ENCODE data around the gene WIF1.

The WIF1 gene

GRCh38 chr12:65121049-65121955 lies at the start of gene WIF1:
Gene WIF1 (minus strand): TSS chr12:65121305. CDS start chr12:65121191, 114 bp downstream.
- H3K27ac ChIP-seq = no peak within 1 kb of the TSS
- DNase-seq (ENCODE audit: low read depth, low spot score) = no peak

GRCh38 chr12:65170209-65170881 lies 49.2 kb upstream of the WIF1 start:
- peak overlapping the region; percentile 85 for H3K27ac ChIP-seq
- peak; percentile 40 for DNase-seq (ENCODE audit: low read depth, low spot score)

- peak within 1 kb of the TSS; percentile 85 for H3K27ac ChIP-seq
- DNase-seq (ENCODE audit: low read depth, low spot score) = peak; percentile 82
These were observed 48.5 kb upstream of the WIF1 start, which contains the start of gene LEMD3 for GRCh38 chr12:65169320-65170208. Gene LEMD3 (plus strand): TSS chr12:65169583. CDS start chr12:65169597, 14 bp downstream.

- H3K27ac ChIP-seq = peak overlapping the region; percentile 85
- DNase-seq (ENCODE audit: low read depth, low spot score) = no peak
These were observed 47.7 kb upstream of the WIF1 start for GRCh38 chr12:65168681-65169319.

- no peak overlapping the region for H3K27ac ChIP-seq
- DNase-seq (ENCODE audit: low read depth, low spot score) = no peak
These were observed 43.7 kb upstream of the WIF1 start for GRCh38 chr12:65164774-65165173.

- no peak overlapping the region for H3K27ac ChIP-seq
- no peak for DNase-seq (ENCODE audit: low read depth, low spot score)
These were observed 43.1 kb upstream of the WIF1 start for GRCh38 chr12:65164244-65164643.

GRCh38 chr12:65162609-65163008 lies 41.5 kb upstream of the WIF1 start:
- H3K27ac ChIP-seq = no peak overlapping the region

GRCh38 chr12:65157091-65157490 lies 36.0 kb upstream of the WIF1 start:
- H3K27ac ChIP-seq = no peak overlapping the region
- no peak for DNase-seq (ENCODE audit: low read depth, low spot score)

More at GRCh38 chr12:65162609-65163008, 41.5 kb upstream of the WIF1 start:
- DNase-seq (ENCODE audit: low read depth, low spot score) = no peak

- H3K27ac ChIP-seq = no peak overlapping the region
These were observed 35.3 kb upstream of the WIF1 start for GRCh38 chr12:65156366-65156841.

GRCh38 chr12:65155784-65156183 lies 34.7 kb upstream of the WIF1 start:
- no peak overlapping the region for H3K27ac ChIP-seq
- DNase-seq (ENCODE audit: low read depth, low spot score) = no peak

More at GRCh38 chr12:65156366-65156841, 35.3 kb upstream of the WIF1 start:
- no peak for DNase-seq (ENCODE audit: low read depth, low spot score)

GRCh38 chr12:65152596-65152995 lies 31.5 kb upstream of the WIF1 start:
- DNase-seq (ENCODE audit: low read depth, low spot score) = no peak
- no peak overlapping the region for H3K27ac ChIP-seq

GRCh38 chr12:65152012-65152411 lies 30.9 kb upstream of the WIF1 start:
- no peak for DNase-seq (ENCODE audit: low read depth, low spot score)
- no peak overlapping the region for H3K27ac ChIP-seq

- no peak for DNase-seq (ENCODE audit: low read depth, low spot score)
- no peak overlapping the region for H3K27ac ChIP-seq
These were observed 26.3 kb upstream of the WIF1 start for GRCh38 chr12:65147312-65147905.

GRCh38 chr12:65140738-65141137 lies 19.6 kb upstream of the WIF1 start:
- DNase-seq (ENCODE audit: low read depth, low spot score) = no peak
- H3K27ac ChIP-seq = no peak overlapping the region

- H3K27ac ChIP-seq = no peak overlapping the region
- no peak for DNase-seq (ENCODE audit: low read depth, low spot score)
These were observed 18.3 kb upstream of the WIF1 start for GRCh38 chr12:65139389-65139788.

- DNase-seq (ENCODE audit: low read depth, low spot score) = no peak
- no peak overlapping the region for H3K27ac ChIP-seq
These were observed 12.8 kb upstream of the WIF1 start for GRCh38 chr12:65133879-65134278.

GRCh38 chr12:65126482-65126881 lies 5.4 kb upstream of the WIF1 start:
- no peak overlapping the region for H3K27ac ChIP-seq
- DNase-seq (ENCODE audit: low read depth, low spot score) = no peak

- DNase-seq (ENCODE audit: low read depth, low spot score) = no peak
- H3K27ac ChIP-seq = no peak overlapping the region
These were observed 4.9 kb upstream of the WIF1 start for GRCh38 chr12:65125975-65126374.

- no peak overlapping the region for H3K27ac ChIP-seq
- no peak for DNase-seq (ENCODE audit: low read depth, low spot score)
These were observed 4.1 kb upstream of the WIF1 start for GRCh38 chr12:65125247-65125646.
